Fibroblast of lung (primary cell): Measurements from ENCODE around the gene ICE2.

Experiments
- EZH2 ChIP-seq: IDR thresholded peaks from 2 replicates; pipeline ENCODE4 v1.5.1; 2012; ENCODE audit warnings: low read length, control low read depth, mild to moderate bottlenecking; ENCODE audit errors: missing control alignments
- TF ChIP-seq, protein P1 (sequence below), 2 donors: IDR thresholded peaks in 1 of 2; conservative IDR thresholded peaks in 1 of 2; 1 replicate in 1 of 2; 2 replicates in 1 of 2; pipeline ENCODE4 v1.5.1; 2011 to 2012; ENCODE audit warnings: low read length in 2 of 2, control low read depth in 1 of 2, inconsistent platforms in 1 of 2, low read depth in 1 of 2, mild to moderate bottlenecking in 1 of 2

DNA sequence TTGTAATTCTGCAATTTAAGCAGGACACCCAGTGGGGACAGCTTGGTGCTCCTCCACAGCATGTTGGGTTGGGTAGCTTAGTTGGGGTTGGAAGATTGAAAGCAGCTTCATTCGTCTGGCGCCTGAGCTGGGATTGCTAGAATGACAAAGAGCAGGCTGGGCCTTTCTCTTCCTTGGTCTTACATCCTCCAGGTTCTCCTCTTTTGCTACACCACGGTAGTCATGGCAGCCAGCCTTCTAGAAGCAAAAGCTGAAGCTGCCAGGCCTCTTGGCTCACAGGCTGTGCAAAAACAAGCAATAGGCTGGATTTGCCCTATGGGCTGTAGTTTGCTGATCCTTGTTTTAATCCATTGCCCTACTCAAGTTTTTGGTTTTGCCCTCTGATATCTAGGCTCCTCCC lies 78.0 kb downstream of the ICE2 start:
- TF ChIP-seq, protein P1, sequence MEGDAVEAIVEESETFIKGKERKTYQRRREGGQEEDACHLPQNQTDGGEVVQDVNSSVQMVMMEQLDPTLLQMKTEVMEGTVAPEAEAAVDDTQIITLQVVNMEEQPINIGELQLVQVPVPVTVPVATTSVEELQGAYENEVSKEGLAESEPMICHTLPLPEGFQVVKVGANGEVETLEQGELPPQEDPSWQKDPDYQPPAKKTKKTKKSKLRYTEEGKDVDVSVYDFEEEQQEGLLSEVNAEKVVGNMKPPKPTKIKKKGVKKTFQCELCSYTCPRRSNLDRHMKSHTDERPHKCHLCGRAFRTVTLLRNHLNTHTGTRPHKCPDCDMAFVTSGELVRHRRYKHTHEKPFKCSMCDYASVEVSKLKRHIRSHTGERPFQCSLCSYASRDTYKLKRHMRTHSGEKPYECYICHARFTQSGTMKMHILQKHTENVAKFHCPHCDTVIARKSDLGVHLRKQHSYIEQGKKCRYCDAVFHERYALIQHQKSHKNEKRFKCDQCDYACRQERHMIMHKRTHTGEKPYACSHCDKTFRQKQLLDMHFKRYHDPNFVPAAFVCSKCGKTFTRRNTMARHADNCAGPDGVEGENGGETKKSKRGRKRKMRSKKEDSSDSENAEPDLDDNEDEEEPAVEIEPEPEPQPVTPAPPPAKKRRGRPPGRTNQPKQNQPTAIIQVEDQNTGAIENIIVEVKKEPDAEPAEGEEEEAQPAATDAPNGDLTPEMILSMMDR (conservative IDR thresholded peaks at IDR 0.05 in 1 of 2, IDR thresholded peaks at IDR 0.05 in 1 of 2; ENCODE audit: low read depth in 1 of 2, low read length in 2 of 2), result no peak
- no peak for TF ChIP-seq EZH2
